Epidermal melanocyte (primary cell): ENCODE data around the gene FAM222A.

Experiments
- DNase-seq: peaks from one replicate; pipeline ENCODE4 v3.0.0; 2011; ENCODE audit warnings: low spot score; ENCODE audit not compliant: insufficient read length

FAM222A gene

GRCh38 chr12:109724321-109724892 lies 10.8 kb downstream of the FAM222A start:
- DNase-seq, result no peak

DNA sequence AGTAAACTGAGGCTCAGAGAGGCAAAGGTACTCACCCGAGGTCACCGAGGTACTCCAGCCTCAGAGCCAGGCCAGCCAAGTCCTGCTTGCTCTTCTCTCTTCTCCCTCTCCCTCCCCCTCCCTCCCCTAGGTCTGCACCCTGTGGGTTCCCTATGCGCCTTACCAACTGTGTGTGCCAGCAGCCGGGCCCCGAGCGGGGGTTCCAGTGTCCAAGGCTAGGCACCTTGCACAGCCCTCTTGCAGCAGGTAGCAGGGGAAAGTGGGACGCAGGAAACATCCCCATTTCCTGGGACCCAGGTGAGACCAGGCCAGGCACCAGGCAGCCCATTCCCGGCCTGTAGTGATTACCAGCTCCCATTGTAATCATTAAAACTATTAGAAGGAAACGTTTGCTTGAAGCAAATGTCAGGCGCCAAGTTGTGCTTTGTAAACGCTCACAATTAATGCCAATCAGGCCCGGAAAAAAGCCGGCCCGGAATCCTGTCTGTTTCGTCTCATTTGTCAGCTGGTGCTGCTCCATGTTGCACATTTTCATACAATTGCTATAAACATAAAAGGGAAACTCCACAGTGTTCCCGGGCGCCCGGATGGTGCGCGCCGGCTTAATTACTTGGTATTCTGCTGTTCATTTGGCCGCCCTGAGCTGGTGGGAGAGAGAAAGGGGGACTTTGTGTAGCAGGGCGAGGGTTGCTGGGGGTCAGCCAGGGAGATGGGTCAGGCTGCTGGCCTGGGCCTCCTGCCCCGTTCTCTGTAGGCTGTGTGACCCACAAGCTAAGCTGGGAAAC lies 11.9 kb downstream of the FAM222A start:
- no peak for DNase-seq

DNA sequence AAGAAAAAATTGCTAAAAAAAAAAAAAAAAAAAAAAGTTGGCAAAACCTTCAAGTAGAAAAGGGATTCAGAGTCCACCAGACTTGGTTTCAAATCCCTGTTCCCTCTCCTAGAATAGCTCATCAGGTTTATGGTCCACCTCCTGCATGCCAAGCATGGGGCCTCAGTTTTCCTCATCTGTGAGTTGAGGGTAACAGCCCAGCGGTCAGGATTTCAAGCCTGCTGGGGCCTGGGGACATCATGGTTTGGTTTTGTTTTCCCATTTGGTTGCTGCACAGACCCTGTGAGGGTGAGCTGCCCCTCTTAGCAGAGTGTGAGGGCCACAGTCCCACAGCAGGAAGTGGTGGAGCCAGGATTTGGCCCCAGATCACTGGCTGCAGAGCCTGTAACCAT lies 12.5 kb downstream of the FAM222A start:
- no peak for DNase-seq

DNA sequence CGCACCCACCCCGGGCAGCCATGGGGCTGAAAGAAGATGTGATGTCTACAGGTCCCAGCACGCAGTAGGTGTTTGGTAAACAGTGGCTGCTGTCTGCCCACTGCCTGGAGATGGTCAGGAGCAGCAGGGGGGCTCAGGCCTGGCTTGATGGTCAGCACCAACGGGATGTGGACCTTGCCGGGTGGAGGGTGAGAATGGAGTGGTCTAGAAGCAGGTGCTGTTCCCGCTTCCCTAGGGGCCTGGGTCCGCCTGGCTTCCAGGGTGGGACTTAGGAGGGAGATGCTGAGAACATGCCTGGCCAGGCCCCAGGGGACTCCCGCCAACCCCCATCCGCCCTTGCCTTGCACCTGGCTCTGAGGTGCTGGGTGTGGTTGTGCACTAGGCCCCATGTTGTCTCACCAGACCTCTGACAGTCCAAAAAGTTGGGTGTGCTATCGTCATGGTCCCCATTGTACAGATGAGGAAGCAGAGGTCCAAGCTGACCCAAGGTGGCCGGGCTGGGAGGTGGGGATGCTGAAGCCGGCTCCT lies 12.9 kb downstream of the FAM222A start:
- no peak for DNase-seq

- peak; percentile 62 for DNase-seq
Measured at GRCh38 chr12:109727039-109727723, 13.6 kb downstream of the FAM222A start.

DNA sequence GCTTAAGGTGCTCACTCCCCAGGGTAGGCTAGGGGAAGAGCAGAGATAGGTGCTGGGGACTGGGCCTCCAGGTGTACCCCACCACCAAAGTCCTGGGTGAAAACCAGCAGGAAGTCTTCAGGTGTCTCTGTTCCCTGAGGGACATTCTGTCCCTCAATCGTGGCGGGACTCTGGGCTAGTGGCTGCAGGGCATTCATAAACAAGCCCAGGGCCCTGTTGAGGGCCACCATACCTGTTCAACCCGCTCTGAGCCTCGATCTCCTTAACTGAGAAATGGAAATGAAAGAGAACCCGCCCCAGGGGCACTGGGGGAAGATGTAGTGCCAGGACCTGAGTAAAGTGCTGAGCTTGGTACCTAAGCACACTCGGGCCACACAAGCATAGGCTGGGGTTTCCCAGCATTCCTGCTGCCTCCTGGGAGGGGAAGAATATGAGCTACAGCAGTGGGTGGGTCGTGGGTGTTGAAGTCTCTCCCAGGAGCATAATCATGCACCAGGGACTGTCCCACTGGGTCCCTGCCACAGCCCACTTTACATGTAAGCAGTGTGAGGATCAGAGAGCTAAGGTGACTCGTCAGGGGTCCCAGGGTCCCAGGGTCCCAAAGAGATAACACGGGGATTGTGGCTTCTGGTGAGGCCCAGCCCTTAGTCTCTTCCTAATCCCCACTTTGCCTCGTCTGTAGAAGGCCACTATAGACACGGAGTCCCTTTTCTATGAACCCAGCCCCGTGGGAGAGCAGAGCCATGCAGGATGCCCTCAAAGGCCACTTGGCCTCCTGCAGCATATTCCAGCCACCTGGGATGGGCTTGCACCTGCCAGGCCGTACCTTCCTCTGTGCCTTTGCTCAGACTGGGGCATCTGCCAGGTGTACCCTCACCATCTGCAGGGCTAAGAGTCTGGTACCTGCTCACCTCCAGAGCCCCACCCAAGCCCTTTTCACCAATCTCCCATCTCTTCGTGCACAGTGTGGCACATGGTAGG lies 14.4 kb downstream of the FAM222A start:
- DNase-seq, result no peak

GRCh38 chr12:109728921-109729320 lies 15.3 kb downstream of the FAM222A start:
- no peak for DNase-seq

GRCh38 chr12:109729371-109729781 lies 15.8 kb downstream of the FAM222A start:
- no peak for DNase-seq

DNA sequence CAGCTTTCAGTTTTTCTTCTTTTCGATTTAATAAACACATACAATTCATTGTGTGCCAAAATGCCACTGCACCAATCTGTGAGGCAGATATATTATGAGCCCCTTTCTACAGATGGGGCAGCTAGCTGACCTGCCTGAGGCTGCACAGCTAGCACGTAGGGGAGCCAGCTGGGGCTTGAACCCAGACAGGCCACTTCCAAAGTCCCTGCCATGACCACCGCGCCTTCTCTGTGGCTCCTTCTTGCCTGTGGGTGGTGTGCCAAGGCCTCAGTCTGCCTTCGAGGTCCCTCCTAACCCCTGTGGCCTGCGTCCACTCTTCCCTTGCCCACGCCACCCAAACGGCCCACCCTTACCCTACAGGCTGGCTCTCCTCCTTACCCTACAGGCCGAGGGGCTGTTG lies 16.2 kb downstream of the FAM222A start:
- DNase-seq, result no peak

GRCh38 chr12:109730306-109731145 lies 16.9 kb downstream of the FAM222A start:
- no peak for DNase-seq

GRCh38 chr12:109731231-109731731 lies 17.7 kb downstream of the FAM222A start:
- no peak for DNase-seq

GRCh38 chr12:109731806-109732205 lies 18.2 kb downstream of the FAM222A start:
- no peak for DNase-seq

GRCh38 chr12:109732321-109733305 lies 19.0 kb downstream of the FAM222A start:
- DNase-seq, result no peak

DNA sequence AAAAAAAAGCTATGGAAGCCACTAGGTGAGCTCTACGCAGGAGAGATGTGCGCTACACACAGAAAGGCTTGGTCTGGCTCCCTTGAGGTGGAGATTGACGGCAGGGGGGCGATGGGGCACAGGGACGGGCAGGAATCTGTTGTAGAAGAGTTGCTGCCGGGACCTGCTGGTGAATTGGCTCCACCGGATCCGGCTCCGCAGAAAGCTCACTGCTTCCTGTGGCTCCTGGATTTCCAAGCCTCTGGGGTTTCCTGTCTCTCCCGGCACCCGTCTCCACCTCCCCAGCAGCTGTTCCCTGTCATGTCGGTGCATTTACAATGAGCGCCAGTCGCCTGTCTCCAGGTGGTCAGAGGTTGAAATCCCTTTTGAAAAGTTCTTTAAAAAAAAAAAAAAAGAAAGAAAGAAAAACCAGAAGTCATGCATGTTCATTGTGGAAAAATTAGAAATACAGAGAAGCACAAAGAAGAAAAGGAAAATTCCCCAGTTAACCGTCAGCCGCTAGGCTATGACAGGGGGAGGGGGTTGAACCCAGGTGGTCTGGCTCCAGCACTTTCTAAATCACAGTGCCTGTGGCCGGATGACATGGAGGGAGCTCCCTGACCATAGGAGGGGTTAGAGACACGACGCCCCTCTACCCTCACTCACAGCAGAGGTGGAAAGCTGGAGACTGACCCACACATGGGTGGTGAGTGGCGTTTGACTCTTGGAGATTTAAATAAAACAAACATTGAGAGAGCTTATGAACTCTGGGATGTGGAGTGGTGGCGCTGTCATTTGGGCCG lies 20.8 kb downstream of the FAM222A start:
- no peak for DNase-seq

DNA sequence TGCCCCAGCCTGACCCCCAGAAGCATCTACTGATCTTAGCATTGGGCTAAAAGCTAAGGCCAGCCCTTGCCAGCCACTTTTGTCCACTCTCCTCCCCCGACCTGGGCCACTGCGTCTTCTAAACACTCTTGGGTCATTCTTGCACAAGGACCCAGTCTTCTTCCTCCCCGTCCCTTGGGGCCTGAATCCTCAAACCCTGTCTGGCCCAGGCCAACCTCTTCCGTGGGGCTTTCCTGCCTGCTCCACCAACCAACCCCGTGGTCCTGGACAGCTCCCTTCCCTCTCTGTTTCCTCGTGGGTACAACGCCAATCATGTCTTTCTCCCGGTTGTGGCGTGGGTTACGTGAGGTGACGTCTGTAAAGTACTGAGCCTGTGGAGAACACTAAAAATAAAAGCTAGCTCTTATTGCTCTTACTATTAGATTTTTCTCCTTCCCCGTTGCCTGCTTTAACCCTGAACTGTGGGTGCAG lies 21.5 kb downstream of the FAM222A start:
- DNase-seq, result no peak

DNA sequence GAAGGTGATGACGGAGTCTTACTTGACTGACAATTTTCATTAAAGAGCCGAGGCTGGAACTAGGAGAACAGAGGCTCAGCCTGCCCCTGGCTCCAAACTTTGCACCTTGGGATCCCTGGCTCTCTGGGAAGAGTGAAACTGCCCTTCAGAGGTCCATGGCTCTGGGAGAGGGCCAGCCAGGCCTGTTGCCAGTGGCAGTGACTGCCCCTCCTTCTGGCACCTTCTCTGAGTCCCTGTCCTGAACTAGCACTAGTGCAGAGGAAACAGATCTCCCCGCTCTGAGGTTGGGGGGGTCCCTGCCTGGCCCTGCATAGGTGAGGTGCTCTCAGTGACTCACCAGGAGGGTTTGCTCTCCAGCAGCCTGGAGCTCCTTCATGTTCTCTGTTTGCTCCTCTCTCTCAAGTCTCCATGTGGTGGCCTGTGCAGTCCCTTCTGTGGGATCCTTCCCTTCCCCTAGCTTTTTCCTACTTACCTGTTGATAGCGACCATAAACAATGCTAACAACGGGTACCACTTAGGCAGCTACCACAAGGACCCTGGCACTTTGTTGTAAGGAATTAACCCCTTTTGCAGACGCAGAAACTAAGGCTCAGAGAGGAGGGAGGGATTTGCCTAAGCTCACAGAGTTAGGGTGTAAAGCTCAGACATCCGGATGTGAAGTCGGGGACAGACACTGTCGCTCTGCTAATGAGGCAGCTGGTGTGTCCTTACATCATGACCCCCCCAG lies 22.4 kb downstream of the FAM222A start:
- DNase-seq, result no peak

DNA sequence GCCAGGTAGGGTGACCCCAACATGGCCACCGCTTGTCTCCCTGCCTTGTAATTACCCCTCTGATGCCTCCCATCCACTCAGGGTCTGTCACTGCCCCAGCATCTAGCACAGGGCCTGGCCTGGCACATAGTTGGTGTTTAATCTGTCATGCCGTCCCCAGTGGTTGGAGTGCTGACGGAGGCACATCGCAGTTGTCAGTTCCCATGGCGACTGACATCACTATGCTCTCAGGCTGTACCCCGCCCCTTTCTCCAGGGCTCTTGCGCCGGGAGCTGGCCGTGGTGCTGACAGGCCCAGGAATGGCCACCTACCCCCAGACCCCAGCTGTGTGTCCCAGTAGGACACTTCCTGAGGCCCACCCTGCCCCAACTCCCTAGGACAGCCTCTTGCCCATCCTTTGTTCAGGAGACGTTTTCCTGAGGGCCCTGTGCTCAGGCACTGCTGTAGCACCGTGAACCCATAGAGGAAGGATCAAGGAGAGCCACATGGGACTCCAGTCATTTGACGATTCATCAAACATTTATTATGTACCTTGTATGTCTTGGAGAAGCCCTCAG lies 23.0 kb downstream of the FAM222A start:
- no peak for DNase-seq
